ENCODE results near the gene FADS2. TPM values are rescaled to one million over a fixed set of nuclear protein-coding genes. Genes with fewer than 3 reads are reported as not detected.
A peak's percentile ranks its signal among the peaks of the same experiment; 100 is the strongest.

The FADS2 gene
- total RNA-seq, 1 experiment from 2014 or later = 246 TPM

DNA sequence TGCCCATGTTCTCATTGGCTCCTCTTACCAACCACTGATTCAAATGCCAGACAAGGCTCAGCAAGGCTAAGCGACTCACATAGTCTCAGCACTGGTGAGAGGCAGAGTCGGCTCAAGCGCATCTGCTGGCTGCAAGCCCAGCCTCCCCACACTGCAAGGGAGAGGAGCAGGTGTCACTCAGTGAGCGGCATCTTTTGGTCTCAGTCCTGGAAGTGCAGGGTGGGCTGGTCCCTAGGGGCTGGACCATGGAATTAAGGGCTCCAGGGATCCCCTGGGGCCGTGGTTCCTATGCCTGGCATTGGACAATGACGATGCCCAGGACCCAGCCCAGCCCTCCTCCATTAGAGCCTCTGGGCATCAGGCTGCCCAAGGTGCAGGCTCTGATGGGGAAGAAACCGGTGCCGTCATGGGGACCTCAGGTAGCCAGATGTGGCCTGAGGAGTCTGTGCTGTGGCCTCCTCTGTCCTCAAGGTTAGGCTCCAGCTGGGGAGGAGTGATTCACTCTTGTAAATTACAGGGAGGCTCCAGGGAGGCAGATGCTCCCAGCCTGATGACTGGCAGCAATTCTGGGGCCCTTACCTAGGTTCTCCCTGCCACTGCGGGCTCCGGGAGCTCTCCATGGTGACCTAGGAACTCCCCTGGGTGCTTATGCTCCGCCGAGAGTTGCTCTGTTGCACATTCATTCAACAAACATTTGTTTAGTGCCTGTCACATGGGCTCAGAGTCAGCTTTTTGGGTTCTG lies 28.0 kb downstream of the FADS2 start:
- TF ChIP-seq, protein P1, sequence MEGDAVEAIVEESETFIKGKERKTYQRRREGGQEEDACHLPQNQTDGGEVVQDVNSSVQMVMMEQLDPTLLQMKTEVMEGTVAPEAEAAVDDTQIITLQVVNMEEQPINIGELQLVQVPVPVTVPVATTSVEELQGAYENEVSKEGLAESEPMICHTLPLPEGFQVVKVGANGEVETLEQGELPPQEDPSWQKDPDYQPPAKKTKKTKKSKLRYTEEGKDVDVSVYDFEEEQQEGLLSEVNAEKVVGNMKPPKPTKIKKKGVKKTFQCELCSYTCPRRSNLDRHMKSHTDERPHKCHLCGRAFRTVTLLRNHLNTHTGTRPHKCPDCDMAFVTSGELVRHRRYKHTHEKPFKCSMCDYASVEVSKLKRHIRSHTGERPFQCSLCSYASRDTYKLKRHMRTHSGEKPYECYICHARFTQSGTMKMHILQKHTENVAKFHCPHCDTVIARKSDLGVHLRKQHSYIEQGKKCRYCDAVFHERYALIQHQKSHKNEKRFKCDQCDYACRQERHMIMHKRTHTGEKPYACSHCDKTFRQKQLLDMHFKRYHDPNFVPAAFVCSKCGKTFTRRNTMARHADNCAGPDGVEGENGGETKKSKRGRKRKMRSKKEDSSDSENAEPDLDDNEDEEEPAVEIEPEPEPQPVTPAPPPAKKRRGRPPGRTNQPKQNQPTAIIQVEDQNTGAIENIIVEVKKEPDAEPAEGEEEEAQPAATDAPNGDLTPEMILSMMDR (conservative IDR thresholded peaks at IDR 0.05; ENCODE audit: low read depth, low read length) = no peak
- no peak for TF ChIP-seq EZH2phosphoT487 (IDR thresholded peaks at IDR 0.05; ENCODE audit: borderline replicate concordance, low read length)
- TF ChIP-seq EZH2 (IDR thresholded peaks at IDR 0.05; ENCODE audit: low read length, unreplicated experiment) = no peak
- H3K4me1 ChIP-seq (ENCODE audit: insufficient read depth, low read length) = no peaks in the 10 kb centered on the region
- H3K9me2 ChIP-seq (replicated peaks; ENCODE audit: low read length) = no peaks in the 10 kb centered on the region
- no peaks in the 10 kb centered on the region for H3F3A ChIP-seq (ENCODE audit: low read length, unreplicated experiment)
- no peak overlapping the region for H3K9ac ChIP-seq (ENCODE audit: low read length)
- H4K20me1 ChIP-seq (ENCODE audit: low read length) = 0 out of 2 replicates have a peak, but pooled peaks cover 3% of the 10 kb centered on the region
- peaks cover 12% of the 10 kb centered on the region for H3K36me3 ChIP-seq (ENCODE audit: low read depth, low read length)
- no peak for DNase-seq
- CTCF ChIA-PET = no interaction called here
- intact Hi-C loops (cut with micrococcal nuclease) = no loop called here
- peak; percentile 42 for ATAC-seq
- no peak overlapping the region for H3K27ac ChIP-seq (ENCODE audit: low read length)
- POLR2A ChIA-PET (ENCODE audit: unreplicated experiment) = no interaction called here
- no peak overlapping the region for H3K4me2 ChIP-seq (ENCODE audit: low read length)
- no peak overlapping the region for H2AFZ ChIP-seq (ENCODE audit: low read length)
- no peak overlapping the region for H3K4me3 ChIP-seq (ENCODE audit: low read length)
- no TSS peak for BruUV-seq (replicated peaks)
- H3K27me3 ChIP-seq (ENCODE audit: low read length) = no peaks in the 10 kb centered on the region
- H3K79me2 ChIP-seq (ENCODE audit: low read length) = no peaks in the 10 kb centered on the region
- no peaks in the 10 kb centered on the region for H3K9me3 ChIP-seq (ENCODE audit: low read length)

GRCh38 chr11:61860054-61860903 lies 32.2 kb downstream of the FADS2 start:
- no peak overlapping the region for H3K27ac ChIP-seq (ENCODE audit: low read length)
- no peaks in the 10 kb centered on the region for H3K9me3 ChIP-seq (ENCODE audit: low read length)
- BruUV-seq (replicated peaks) = no TSS peak
- 0 out of 2 replicates have a peak, but pooled peaks cover 3% of the 10 kb centered on the region for H4K20me1 ChIP-seq (ENCODE audit: low read length)
- TF ChIP-seq, protein P1 (conservative IDR thresholded peaks at IDR 0.05; ENCODE audit: low read depth, low read length) = no peak
- TF ChIP-seq EZH2 (IDR thresholded peaks at IDR 0.05; ENCODE audit: low read length, unreplicated experiment) = no peak
- TF ChIP-seq EZH2phosphoT487 (IDR thresholded peaks at IDR 0.05; ENCODE audit: borderline replicate concordance, low read length) = no peak
- H3F3A ChIP-seq (ENCODE audit: low read length, unreplicated experiment) = no peaks in the 10 kb centered on the region
- CTCF ChIA-PET = no interaction called here
- POLR2A ChIA-PET (ENCODE audit: unreplicated experiment) = no interaction called here
- no peak overlapping the region for H2AFZ ChIP-seq (ENCODE audit: low read length)
- no peak overlapping the region for H3K4me2 ChIP-seq (ENCODE audit: low read length)
- DNase-seq (peak; percentile 20), ATAC-seq (peak; percentile 18; the same call in 1 of the 2 replicates)
- H3K4me1 ChIP-seq (ENCODE audit: insufficient read depth, low read length) = no peaks in the 10 kb centered on the region
- no peak overlapping the region for H3K4me3 ChIP-seq (ENCODE audit: low read length)
- intact Hi-C loops (cut with micrococcal nuclease) = no loop called here
- no peaks in the 10 kb centered on the region for H3K79me2 ChIP-seq (ENCODE audit: low read length)
- no peak overlapping the region for H3K9ac ChIP-seq (ENCODE audit: low read length)
- H3K36me3 ChIP-seq (ENCODE audit: low read depth, low read length) = peaks cover 12% of the 10 kb centered on the region
- H3K27me3 ChIP-seq (ENCODE audit: low read length) = no peaks in the 10 kb centered on the region
- H3K9me2 ChIP-seq (replicated peaks; ENCODE audit: low read length) = no peaks in the 10 kb centered on the region
